Stomach (tissue), 4 donors: ENCODE results near the gene CAPN7.

Source experiments
- EP300 ChIP-seq: sonication (generic); formaldehyde crosslinking; IDR thresholded peaks from one replicate; pipeline ENCODE4 v1.6.1; 2017; ENCODE audit warnings: antibody characterized with exemption
- POLR2A ChIP-seq, 4 donors: fragments of 450-650 bp; IDR thresholded peaks; one replicate each; pipeline ENCODE4 v1.6.1; 2016; ENCODE audit warnings: antibody characterized with exemption in 4 of 4, control low read depth in 2 of 4, mild to moderate bottlenecking in 1 of 4, moderate library complexity in 1 of 4
- POLR2AphosphoS5 ChIP-seq, 3 donors: sonication (generic); formaldehyde crosslinking; IDR thresholded peaks; one replicate each; pipeline ENCODE4 v1.6.1; 2016; ENCODE audit warnings: antibody characterized with exemption in 3 of 3
- TF ChIP-seq, protein P1 (sequence below), 7 experiments: fragments of 450-650 bp in 4 of 7; fragments of 200-600 bp in 3 of 7; sonication (generic) in 3 of 7; IDR thresholded peaks; one replicate each; pipeline ENCODE4 v1.5.1; 2016 to 2019; ENCODE audit warnings: antibody characterized with exemption in 7 of 7, control low read depth in 2 of 7, mild to moderate bottlenecking in 1 of 7

DNA sequence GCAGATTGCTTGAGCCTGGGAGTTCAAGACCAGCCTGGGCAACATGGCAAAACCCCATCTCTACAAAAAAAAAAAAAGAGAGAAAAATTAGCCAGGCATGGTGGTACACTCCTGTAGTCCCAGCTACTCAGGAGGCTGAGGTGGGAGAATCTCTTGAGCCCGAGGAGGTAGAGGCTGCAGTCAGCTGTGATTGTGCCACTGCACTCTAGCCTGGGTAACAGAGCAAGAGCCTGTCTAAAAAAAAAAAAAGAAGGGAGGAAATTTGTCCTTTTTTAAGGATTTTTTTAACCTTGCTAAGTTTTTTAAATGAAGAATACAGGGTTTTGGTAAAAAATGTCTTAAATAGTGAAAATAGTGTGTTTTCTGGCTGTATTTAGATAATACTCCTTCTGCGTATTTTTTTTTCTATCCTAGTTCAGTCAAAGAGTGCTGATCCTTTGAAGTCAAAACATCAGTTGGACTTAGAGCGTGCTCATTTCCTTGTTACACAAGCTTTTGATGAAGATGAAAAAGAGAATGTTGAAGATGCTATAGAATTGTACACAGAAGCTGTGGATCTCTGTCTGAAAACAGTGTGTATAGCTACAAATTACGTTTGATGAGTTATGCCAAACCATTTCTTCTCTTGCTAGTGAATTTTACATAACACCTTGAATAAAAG is 11.1 kb downstream of the CAPN7 start:
- TF ChIP-seq, protein P1, sequence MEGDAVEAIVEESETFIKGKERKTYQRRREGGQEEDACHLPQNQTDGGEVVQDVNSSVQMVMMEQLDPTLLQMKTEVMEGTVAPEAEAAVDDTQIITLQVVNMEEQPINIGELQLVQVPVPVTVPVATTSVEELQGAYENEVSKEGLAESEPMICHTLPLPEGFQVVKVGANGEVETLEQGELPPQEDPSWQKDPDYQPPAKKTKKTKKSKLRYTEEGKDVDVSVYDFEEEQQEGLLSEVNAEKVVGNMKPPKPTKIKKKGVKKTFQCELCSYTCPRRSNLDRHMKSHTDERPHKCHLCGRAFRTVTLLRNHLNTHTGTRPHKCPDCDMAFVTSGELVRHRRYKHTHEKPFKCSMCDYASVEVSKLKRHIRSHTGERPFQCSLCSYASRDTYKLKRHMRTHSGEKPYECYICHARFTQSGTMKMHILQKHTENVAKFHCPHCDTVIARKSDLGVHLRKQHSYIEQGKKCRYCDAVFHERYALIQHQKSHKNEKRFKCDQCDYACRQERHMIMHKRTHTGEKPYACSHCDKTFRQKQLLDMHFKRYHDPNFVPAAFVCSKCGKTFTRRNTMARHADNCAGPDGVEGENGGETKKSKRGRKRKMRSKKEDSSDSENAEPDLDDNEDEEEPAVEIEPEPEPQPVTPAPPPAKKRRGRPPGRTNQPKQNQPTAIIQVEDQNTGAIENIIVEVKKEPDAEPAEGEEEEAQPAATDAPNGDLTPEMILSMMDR (IDR thresholded peaks at IDR 0.05) = no peak
- TF ChIP-seq POLR2AphosphoS5 (IDR thresholded peaks at IDR 0.05) (no peak), EP300 (no peak), POLR2A (IDR thresholded peaks at IDR 0.05) (no peak)
